Activated CD4-positive, alpha-beta T cell treated with anti-CD3 and anti-CD28 coated beads for 4 hours (primary cell): ENCODE measurements around the gene ZNF644.
"Not testable (repeated sequence)": the region's sequence is repeated elsewhere in the genome, so short reads cannot be mapped to it uniquely, and the experiment has no call there.

Experiments used
- DNase-seq, 2 donors: peaks; one replicate each; pipeline ENCODE4 v3.0.0-alpha.2; 2020

Gene ZNF644

DNA sequence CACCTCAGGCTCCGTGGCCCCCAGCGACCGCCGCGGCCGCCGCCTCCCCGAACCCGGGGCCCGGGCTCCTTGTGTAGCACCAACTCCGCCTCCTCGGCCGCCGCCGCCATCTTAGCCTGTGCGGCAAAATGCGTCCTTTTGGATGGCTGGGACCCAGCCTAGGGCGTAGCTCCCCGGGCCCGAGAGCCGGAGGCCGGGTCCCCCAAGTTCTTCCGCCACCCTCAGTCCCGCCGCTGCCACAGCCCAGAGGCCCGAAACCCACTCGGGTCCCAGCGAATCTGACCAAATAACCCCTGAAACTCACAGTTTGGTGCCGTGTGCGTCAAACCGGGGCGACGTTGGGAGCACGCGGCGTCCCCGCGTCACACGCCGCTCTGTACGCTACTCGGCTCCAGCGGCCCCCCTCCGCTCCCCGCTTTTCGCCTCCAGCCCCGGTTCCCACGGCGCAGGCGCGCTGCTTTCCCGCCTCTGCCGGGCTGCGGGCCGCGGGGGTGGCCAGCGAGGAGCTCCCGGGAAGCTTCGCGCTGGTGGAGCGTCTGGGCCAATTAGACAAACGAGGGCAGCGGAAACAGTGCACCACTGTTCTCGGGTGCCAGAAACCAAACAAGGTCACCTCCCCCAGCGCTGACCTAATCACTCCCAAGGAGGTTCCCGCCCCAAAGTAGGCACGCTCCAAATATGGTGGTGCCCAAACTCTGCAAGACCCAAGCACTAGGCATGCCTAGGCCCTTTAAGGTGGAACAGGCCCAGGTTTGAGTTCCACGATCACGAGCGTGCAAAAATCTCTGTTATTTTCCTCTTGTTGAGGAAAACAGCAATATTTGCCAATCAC is at the start of gene ZNF644:
Gene ZNF644, minus strand, starts transcription at position 350 of the 832 bp plus-strand sequence. CDS start 39,682 bp downstream, outside the sequence.
- peak; percentile 87 to 90 for DNase-seq

DNA sequence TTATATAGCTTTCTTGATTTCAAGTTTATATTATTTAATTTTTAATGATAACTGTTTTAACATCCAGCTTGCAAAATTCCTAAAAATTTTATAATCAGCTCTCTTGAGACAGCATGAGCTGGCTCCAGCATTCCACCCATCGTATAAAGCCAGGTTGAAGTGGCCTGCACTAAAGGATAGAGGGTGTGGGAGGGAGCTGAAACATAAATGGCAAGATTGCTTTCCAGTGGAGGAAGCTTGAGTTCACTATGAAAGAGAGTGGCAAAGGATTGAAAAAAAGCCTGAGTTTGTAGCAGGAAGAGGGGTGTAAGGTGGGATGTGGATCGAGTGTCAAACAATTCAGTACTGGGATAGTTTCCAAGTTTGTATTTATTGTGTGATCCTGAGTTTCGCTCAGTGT is 48.5 kb upstream of the ZNF644 start:
- no peak for DNase-seq

DNA sequence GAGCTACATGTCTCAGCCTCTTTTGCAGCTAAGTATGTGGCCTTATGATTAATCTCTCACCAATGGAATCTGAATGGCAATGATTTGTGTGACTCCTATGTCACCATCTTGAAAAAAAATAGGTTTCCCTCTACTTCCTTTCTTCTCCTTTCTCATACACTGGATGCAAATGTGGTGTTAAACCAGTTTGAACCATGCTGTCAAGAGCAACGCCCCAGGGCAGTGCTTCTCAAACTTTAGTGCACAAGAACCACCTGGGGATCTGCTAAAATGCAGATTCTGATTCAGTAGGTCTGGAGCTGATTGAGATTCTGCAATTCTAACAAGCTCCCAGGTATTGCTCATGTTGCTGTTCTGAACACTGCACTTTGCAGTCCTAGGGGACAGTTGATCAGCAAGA is 44.7 kb upstream of the ZNF644 start:
- DNase-seq = no peak

DNA sequence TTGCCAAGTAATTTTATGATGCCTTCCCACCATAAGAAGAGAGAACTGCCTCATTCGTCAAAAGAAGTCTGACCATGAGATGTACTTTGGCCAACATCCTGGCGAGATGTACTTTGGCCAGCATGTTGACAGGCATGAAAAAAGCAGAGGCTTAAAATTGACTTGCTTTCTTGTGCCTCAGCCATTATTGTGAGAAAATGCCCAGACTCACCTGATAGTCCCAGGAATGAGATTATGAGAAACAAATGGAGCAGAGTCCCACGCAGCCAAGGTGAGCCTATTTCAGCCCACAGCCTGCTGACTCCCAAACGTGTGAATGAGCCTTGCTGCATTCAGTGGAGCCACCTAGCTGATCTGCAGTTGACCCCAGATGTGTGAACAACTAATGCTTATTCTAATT is 43.5 kb upstream of the ZNF644 start:
- no peak for DNase-seq

DNA sequence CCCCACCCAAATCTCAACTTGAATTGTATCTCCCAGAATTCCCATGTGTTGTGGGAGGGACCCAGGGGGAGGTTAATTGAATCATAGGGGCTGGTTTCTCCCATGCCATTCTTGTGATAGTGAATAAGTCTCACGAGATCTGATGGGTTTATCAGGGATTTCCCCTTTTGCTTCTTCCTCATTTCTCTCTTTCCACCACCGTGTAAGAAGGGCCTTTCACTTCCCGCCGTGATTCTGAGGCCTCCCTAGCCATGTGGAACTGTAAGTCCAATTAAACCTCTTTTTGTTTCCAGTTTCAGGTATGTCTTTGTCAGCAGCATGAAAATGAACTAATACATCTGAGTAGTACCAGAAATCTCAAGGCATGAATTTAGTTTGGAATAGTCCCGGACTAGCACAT is 41.6 kb upstream of the ZNF644 start:
- not testable (repeated sequence) for DNase-seq

DNA sequence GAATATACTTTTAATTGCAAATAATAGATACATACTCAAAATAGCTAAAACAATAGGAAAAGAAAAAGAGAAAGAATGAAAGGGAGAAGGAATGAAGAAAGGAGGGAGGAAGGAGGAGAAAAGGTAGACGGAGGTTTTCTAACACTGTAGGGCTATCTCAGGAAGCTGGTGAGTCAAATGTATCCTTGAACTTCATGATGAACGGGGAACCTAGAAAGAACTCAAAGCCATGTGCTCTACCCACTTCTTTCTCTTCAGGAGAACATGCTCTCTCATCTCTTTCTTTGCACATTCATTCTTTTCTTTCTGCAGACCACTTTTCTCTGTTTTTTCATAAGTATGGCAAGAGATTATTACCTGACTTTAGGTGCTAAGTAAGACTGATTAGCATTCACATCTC is 37.3 kb upstream of the ZNF644 start:
- no peak for DNase-seq

DNA sequence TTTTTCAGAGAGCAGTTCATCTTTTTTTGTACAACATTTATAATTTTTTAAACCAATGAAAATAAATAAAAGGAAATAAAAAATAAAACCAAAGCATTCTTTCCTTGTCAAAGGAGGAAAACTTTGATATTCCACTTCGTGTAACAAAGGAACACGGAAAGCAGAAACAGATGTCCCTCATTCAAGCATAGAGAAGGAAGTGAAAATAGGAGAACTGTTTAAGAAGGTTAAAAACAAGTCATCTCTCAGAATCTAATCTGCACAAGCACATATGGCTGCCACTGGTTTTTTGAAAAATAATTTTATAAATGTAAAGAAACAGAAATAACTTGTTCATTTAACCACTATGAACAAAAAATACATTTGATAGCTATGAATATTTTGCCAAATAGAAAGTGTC is 35.9 kb upstream of the ZNF644 start:
- no peak for DNase-seq

DNA sequence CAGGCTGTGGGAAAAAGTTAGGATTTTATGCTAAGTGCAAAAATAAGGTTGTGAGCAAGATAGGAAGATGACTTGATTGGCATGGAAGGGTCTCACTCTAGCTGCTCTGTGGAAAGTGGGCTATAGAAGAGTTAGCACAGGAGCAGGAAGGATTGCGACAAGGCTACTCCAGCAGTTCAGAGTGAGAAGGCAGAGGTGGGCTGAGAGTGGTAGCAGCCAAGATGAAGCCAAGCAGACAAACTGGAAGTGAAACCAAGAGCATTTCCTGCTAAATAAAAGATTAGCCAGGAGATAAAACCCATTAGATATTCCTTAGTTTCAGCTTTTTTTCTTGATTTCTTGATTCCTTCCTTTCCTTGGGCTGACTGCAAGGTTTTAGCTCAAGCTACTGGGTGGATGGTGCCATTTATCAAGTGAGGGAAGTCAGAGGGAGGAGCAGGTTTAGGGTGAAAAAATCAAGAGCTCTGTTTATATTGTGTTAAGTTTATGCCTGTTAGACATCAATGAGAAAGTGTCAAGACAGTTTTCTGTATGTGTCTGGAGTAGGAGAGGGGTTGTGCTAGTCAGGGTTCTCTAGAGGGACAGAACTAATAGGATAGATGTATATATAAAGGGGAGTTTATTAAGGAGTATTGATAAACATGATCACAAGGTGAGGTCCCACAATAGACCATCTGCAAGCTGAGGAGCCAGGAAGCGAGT is 33.1 kb upstream of the ZNF644 start:
- no peak for DNase-seq

DNA sequence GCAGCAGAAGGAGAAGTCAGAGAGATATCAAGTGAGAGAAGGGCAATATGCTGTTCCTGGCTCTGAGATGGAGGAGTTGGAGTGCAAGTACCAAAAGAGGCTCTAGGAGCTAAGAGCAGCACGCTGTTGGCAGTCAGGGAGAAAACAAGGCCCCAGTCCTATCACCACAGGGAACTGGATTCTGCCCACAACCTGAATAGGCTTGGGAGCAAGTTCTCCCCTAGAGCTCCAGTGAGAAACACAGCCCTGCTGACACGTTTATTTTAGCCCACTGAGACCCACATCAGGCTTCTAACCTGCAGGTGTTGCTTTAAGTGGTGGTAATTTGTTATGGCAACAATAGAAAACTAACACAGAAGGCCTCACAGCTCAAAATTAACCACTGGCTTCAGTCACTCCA is 31.8 kb upstream of the ZNF644 start:
- DNase-seq = no peak

DNA sequence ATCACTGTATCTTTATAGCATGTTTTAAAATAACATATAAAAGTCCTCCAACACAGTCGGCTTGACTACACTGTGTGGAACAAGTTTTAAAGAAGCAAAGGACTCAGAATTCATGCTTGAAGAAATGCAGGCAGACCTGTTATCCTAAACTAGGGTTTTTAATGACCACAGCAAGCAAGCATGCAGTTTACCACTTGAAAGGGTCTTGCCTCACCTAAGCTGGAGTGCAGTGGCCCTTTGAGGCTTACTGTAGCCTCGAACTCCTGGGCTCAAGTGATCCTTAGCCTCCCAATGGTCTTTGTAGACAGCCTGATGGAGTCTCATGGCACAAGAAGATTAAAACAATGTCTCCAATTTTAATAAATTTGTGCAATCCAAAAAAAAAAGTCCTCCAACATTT is 27.7 kb upstream of the ZNF644 start:
- DNase-seq = not testable (repeated sequence)

DNA sequence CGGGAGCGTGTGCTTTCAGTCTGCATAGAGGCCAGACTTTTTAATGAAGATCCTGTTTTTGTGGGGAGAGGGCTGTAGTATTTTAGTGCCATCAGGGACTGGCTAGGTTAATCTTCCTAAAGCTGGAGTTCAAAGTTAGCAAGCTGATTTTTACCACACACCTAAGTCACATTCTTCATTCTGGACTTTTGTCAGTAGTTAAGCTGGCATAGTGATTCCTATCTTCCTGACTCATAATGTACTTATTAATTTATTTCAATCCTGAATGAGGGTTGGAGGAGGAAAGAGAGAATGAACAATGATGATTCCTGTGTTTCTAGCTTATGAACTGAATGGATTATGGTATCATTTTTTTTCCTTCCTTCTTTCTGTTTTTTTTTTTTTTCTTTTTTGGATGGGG is 24.9 kb upstream of the ZNF644 start:
- DNase-seq = no peak

DNA sequence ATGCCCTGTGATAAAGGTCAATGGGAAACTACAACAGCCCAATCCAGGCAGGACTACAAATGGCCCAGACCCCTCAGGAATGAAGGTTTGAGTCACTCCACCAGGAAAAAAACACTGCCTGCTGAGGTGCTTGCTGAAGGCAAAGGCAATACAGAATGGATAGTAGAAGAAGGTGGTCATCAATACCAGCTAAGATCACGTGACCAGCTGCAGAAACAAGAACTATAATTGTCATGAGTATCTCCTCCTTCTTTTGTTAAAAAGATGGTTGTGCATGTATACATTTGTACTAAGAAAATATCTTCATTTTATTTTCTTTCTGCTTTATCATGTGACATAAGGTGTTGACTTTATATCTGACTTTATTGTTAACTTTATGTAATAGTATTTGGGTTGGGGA is 23.4 kb upstream of the ZNF644 start:
- DNase-seq = no peak

DNA sequence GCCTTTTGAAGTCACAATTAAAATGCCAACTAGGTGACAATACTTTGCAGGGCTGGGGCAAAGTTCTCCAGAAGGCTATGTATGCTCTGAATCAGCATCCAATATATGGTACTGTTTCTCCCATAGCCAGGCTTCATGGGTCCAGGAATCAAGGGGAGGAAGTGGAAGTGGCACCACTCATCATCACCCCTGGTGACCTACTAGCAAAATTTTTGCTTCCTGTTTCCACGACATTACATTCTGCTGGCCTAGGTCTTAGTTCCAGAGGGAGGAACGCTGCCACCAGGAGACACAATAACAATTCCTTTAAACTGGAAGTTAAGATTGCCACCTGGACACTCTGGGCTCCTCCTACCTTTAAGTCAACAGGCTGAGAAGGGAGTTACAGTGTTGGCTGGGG is 22.9 kb upstream of the ZNF644 start:
- not testable (repeated sequence) for DNase-seq

DNA sequence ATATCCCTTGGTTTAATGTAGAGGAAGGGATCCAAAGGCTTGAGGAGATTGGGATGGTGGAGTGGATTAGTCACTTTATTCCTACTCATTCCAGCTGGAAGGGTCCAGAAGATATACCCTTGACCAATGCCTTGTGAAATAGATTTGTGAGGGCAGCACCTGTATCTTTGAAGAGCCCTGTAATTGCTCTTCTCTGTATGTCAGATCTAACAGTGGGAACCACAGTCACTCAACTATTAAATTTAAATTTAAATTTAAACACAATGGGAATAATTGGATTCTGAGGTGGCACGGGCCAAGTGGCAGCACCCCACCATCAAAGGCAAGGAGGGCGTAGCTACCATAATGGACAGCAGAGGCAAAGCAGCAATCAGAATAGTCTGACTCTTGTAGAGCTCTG is 20.5 kb upstream of the ZNF644 start:
- not testable (repeated sequence) for DNase-seq

DNA sequence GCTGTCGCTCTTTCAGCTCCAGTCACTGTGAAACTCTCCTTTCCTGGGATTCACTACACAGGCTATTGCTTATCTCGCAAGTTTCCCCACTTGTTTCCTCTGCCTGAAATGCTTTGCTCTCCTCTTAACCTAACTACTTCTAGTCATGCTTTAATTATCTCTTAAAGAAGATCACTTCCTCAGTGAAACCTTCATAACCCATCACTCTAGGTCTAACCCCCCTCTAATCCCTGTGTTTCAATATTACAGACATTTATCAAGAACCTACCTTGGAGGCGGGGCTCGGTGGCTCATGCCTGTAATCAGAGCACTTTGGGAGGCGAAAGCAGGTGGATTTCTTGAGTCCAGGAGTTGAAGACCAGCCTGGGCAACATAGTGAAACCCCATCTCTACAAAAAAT is 16.7 kb upstream of the ZNF644 start:
- DNase-seq = no peak

DNA sequence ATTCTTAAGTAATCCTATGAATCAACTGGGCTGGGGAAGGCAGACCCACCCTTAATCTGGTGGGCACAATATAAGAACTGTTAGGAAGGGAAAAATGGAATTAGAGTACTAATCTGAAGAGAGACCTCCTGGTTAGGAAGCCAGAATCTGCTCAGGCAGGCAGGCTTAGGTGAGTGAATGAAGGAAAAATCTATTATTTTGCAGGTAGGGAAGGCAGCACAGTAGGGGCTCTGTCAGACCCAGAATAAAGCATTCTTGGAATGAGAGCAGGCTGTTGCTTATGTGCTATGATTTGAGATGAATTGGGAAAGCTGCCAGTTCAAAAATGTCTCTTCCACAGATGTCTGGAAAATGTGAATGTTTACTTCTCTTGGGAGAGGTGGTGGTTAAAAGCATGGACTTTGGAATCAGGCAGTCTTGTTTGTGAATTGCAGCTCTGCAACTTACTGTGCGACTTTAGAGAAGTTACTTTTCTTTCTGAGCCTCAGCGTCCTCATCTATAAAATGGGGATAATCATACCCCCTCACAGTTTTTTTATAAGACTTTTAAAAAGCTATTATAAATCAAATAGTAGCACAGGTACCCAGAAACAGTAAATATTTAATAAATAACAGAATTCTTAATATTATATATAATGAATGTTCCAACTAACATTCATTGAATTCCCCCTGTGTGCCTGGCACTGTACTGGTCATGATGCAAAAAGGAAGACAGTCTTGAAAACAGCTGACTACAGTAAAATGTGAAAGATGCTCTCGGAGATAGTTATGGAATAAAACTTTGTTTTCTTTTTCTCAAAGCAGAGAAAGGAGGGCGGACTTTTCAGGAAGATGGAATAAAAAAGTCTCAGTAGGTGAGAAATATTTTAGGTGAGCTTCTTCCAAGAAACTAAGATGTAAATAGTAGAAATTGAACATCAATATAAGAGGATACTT is 15.3 kb upstream of the ZNF644 start:
- no peak for DNase-seq

DNA sequence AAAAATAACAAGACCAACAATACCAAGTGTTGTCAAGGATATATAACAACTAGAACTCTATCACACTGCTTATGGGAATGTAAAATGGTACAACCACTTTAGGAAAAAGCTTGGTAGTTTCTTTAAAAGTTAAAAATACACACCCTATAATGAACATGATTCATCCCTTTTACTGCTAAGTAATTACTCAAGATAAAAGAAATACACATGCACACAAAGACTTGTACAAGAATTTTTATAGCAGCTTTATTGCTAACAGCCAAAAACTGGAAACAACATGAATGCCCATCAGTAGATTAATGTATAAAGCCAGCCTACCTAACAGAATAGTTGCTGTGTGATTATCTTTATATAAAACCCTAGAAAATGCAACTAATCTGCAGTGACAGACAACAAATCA is 10.5 kb upstream of the ZNF644 start:
- no peak for DNase-seq

DNA sequence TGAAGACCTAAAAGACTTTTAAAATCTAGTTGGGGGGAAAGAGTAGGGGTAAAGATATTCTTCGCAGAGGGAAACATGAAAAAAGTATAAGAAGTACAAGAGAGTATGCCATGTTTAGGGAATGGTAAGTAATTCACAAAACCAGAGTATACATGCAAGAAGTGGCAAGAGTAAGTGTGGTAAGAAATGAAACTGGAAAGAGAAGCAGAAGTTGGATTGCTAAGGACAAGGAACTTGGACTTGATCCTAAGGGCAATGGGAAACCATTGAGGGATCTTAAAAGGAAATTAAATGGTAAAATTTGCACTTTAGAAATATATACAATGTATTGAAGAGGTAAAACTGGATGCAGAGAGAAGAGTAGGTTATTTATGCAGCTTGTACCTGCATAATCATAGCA is 9.2 kb upstream of the ZNF644 start:
- DNase-seq = no peak

DNA sequence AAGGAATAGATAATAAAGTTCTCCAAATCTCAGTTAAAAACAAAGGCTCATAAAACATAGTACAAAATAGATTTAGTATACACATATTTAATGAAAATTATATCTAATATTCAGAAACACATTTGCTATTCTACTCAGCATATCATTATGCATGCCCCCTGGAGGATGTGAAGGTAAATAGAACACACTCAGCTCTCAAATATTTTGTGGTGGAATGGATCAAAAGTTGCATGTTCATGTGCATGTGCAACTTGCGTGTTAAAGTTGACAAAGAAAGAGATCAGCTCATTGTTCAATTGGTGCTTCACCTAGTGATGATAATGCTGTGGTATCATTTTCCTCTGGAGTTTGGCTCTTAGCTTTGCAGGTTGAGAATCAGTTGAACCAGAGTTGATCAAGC is 4.9 kb upstream of the ZNF644 start:
- DNase-seq = no peak

DNA sequence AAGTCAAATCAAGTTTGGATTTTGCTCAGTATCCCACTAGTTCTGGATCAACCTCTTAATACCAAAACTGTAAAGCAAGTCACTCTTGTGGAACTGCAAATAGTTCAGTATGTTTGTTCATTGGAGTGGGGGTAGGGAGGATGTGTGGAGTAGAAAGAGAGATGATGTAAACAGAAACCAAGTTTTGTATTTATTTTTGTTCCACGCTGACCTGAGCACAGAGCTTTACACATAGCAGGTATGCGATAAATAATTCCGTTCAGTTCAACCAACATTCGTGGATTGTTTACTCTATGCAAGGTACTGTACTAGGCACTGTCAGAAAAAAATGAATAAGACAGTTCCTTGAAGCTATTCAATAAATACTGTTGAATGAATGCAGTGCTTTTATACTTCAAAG is 4.5 kb upstream of the ZNF644 start:
- no peak for DNase-seq

DNA sequence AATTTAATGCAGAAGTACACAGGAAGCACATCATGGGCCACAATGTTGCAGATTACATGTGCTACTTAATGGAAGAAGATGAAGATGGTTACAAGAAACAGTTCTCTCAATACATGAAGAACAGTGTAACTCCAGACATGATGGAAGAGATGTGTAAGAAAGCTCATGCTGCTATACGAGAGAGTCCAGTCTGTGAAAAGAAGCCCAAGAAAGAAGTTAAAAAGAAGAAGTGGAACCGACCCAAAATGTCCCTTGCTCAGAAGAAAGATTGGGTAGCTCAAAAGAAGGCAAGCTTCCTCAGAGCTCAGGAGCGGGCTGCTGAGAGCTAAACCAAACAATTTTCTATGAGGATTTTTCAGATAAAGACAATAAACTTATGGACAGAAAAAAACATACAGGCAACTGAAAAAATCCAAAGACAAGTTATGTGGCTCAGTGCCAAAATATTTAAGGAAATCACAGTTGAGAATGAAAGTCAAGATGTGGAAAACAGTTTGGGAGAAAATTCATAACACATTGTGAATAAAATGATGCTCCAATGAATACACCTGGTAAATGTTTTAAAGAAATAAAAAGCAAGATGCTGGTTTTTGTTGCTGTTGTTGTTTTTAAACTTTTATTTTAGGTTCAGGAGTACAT is 2.8 kb upstream of the ZNF644 start:
- DNase-seq = no peak

DNA sequence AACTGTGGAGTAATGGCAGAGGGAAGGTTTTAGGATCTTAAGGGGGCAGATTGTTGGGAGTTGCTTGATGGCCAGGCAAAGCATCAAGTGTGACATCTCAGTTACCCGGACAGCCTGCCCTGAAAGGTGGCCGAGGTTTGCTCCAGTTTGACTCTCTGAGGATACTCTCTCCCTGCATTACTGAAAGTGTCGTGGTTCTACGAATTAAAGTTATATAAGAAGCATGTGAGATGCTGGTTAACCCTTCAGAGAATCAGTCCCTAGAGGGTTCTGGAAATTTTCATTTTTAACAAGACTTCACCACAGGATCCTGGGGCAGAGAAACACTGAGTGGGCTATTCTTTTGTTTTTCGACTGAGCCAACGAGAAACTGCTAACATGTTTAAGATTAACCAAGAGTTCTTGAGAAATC is 689 bp upstream of the ZNF644 start:
- no peak for DNase-seq
